Stomach smooth muscle (tissue), 2 donors: ENCODE data around the gene KLRC1.
"Not testable (repeated sequence)": the region's sequence is repeated elsewhere in the genome, so short reads cannot be mapped to it uniquely, and the experiment has no call there.

Experiments used
- H3K27ac ChIP-seq: one replicate; pipeline ENCODE4 v1.7.0; 2013; ENCODE audit warnings: mild to moderate bottlenecking, low read length, inconsistent platforms
- H3K27me3 ChIP-seq, 2 donors: one replicate each; pipeline ENCODE4 v1.7.0; 2013; ENCODE audit warnings: low read length in 2 of 2; ENCODE audit not compliant: insufficient read depth in 2 of 2, control insufficient read depth in 1 of 2
- H3K36me3 ChIP-seq, 2 donors: one replicate each; pipeline ENCODE4 v1.7.0; 2013; ENCODE audit warnings: low read length in 2 of 2; ENCODE audit not compliant: control insufficient read depth in 2 of 2, insufficient read depth in 2 of 2
- H3K4me1 ChIP-seq: one replicate; pipeline ENCODE4 v1.7.0; 2013; ENCODE audit warnings: low read length; ENCODE audit not compliant: control insufficient read depth, insufficient read depth
- H3K4me3 ChIP-seq, 2 donors: one replicate each; pipeline ENCODE4 v1.7.0; 2013; ENCODE audit warnings: low read length in 2 of 2
- H3K9ac ChIP-seq, 2 donors: one replicate each; pipeline ENCODE4 v1.7.0; 2013; ENCODE audit warnings: low read length in 2 of 2, mild to moderate bottlenecking in 1 of 2
- H3K9me3 ChIP-seq, 2 donors: one replicate each; pipeline ENCODE4 v1.7.0; 2013; ENCODE audit warnings: low read length in 2 of 2; ENCODE audit not compliant: control insufficient read depth in 2 of 2
- donor health status: healthy.
- donor health status: Pancreatic carcinoma.

KLRC1 gene

GRCh38 chr12:10396176-10396575 is 57.0 kb downstream of the KLRC1 start:
- H3K9ac ChIP-seq, H3K27me3 ChIP-seq, H3K27ac ChIP-seq, H3K36me3 ChIP-seq, H3K9me3 ChIP-seq, H3K4me1 ChIP-seq, H3K4me3 ChIP-seq: not testable (repeated sequence)
